K562 (cell line): ENCODE results near the gene HDAC1. TPM values are rescaled to one million over a fixed set of nuclear protein-coding genes. Genes with fewer than 3 reads are reported as not detected.

Experiments
- ATAC-seq: fragments of 200-7000 bp; cut with Tn5 transposase; 3 replicates; pipeline ENCODE4 v1.9.1; 2020; ENCODE audit warnings: moderate library complexity
- BruUV-seq: library from RNA; stranded (reverse); fragments of 400-500 nt; replicated peaks from 2 replicates; lab custom pipeline; 2021; lab: Mats Ljungman, UMichigan
- CTCF ChIA-PET: fragments of 300-600 bp; formaldehyde crosslinking; extraction: SDS; loops from one replicate; lab custom pipeline; 2021; ENCODE audit warnings: low intra/inter-chr PET ratio; lab: Yijun Ruan, JAX
- POLR2A ChIA-PET: fragments of 300-600, 350-650 bp; sonication (Branson Sonifier 250); formaldehyde crosslinking; extraction: SDS; loops from one replicate; lab custom pipeline; 2021; ENCODE audit warnings: antibody characterized with exemption, inconsistent platforms; lab: Yijun Ruan, JAX
- DNase-seq, 4 experiments: peaks; one replicate each; pipeline versions ENCODE4 v3.0.0 to v3.0.0-alpha.2; 2011 to 2018; ENCODE audit warnings: low spot score in 3 of 4, mixed read lengths in 3 of 4; ENCODE audit errors: extremely low read depth in 1 of 4
- FAIRE-seq: peaks from 2 replicates; lab custom pipeline; 2011; peaks lifted over from hg19 to GRCh38; lab: Jason Lieb, UNC
- H2AFZ ChIP-seq: 2 replicates; pipeline ENCODE4 v1.6.0; 2011; ENCODE audit warnings: low read depth, low read length, control low read depth, inconsistent platforms
- H3K27ac ChIP-seq: fragments of 200-600 bp; 3 replicates; pipeline ENCODE4 v1.8.0; 2011; ENCODE audit warnings: low read depth, mild to moderate bottlenecking, control low read depth, inconsistent platforms, low read length, moderate library complexity, mixed read lengths; ENCODE audit errors: extremely low read depth
- H3K27me3 ChIP-seq, 2 experiments: fragments of 300-600 bp in 1 of 2; 2 replicates in 1 of 2; 3 replicates in 1 of 2; pipeline versions ENCODE4 v1.6.0 to v1.8.0; 2011; ENCODE audit warnings: inconsistent platforms in 2 of 2, low read length in 2 of 2, mild to moderate bottlenecking in 1 of 2, mixed read lengths in 1 of 2, moderate library complexity in 1 of 2; ENCODE audit not compliant: control insufficient read depth in 2 of 2, insufficient read depth in 2 of 2
- H3K36me3 ChIP-seq: fragments of 300-600 bp; 3 replicates; pipeline ENCODE4 v1.8.0; 2011; ENCODE audit warnings: mild to moderate bottlenecking, low read length, inconsistent platforms; ENCODE audit not compliant: control insufficient read depth, insufficient read depth
- H3K4me1 ChIP-seq, 2 experiments: fragments of 200-600 bp in 1 of 2; replicated peaks in 1 of 2; 2 replicates in 1 of 2; 3 replicates in 1 of 2; pipeline versions ENCODE4 v1.5.1 to v1.8.0; 2011; ENCODE audit warnings: inconsistent platforms in 2 of 2, low read length in 2 of 2, mild to moderate bottlenecking in 1 of 2, mixed read lengths in 1 of 2, moderate library complexity in 1 of 2; ENCODE audit not compliant: control insufficient read depth in 2 of 2, insufficient read depth in 2 of 2
- H3K4me2 ChIP-seq: 2 replicates; pipeline ENCODE4 v1.6.1; 2011; ENCODE audit warnings: low read length, control low read depth, inconsistent platforms, mixed read lengths; ENCODE audit not compliant: insufficient read depth
- H3K4me3 ChIP-seq: fragments of 200-600 bp; sonication (generic), shearing (Covaris generic); 2 replicates; pipeline ENCODE4 v1.5.1; 2016; ENCODE audit warnings: control low read depth, inconsistent platforms
- H3K79me2 ChIP-seq: fragments of 200-600 bp; 3 replicates; pipeline ENCODE4 v1.8.0; 2011; ENCODE audit warnings: low read length, inconsistent platforms; ENCODE audit not compliant: control insufficient read depth, insufficient read depth
- H3K9ac ChIP-seq, 2 experiments: 2 replicates each; pipeline versions ENCODE4 v1.6.0 to v1.6.1; 2011; ENCODE audit warnings: low read depth in 2 of 2, low read length in 2 of 2, control low read depth in 1 of 2, inconsistent platforms in 1 of 2, mild to moderate bottlenecking in 1 of 2, mixed read lengths in 1 of 2; ENCODE audit not compliant: insufficient read depth in 1 of 2
- H3K9me1 ChIP-seq: one replicate; pipeline ENCODE4 v1.6.0; 2011; ENCODE audit warnings: inconsistent platforms, mild to moderate bottlenecking, low read length, moderate library complexity; ENCODE audit not compliant: control insufficient read depth, insufficient read depth
- H3K9me3 ChIP-seq: replicated peaks from 2 replicates; pipeline ENCODE4 v1.5.1; 2011; ENCODE audit warnings: low read depth, low read length, inconsistent platforms; ENCODE audit not compliant: control insufficient read depth, insufficient read depth
- H4K20me1 ChIP-seq: replicated peaks from 2 replicates; pipeline ENCODE4 v1.6.1; 2011; ENCODE audit warnings: low read length, inconsistent platforms, mixed read lengths; ENCODE audit not compliant: control insufficient read depth, insufficient read depth
- ARNT ChIP-seq, 2 experiments: fragments of 450-650 bp; IDR thresholded peaks; 2 replicates each; pipeline ENCODE4 v1.6.1; 2016; ENCODE audit warnings: mild to moderate bottlenecking in 1 of 2
- CBX2 ChIP-seq: fragments of 200-600 bp; sonication (generic); IDR thresholded peaks from one replicate; pipeline ENCODE4 v1.6.1; 2012; ENCODE audit warnings: mild to moderate bottlenecking, low read length, inconsistent platforms; ENCODE audit not compliant: insufficient read depth, poor library complexity, severe bottlenecking
- ESRRB ChIP-seq: fragments of 250-450 bp; sonication (Bioruptor Pico); IDR thresholded peaks from 2 replicates; pipeline ENCODE4 v1.5.0; 2020; ENCODE audit warnings: mild to moderate bottlenecking, moderate library complexity, borderline replicate concordance
- FOSL1 ChIP-seq: fragments of 200-800 bp; sonication (Bioruptor generic); conservative IDR thresholded peaks from 2 replicates; pipeline ENCODE4 v1.6.1; 2016; ENCODE audit warnings: missing genetic modification characterization, missing compliant biosample characterization
- HDAC1 ChIP-seq, 2 experiments: fragments of 450-650 bp; IDR thresholded peaks; 2 replicates each; pipeline ENCODE4 v1.6.1; 2016 to 2017; ENCODE audit warnings: inconsistent platforms in 1 of 2, mild to moderate bottlenecking in 1 of 2, moderate library complexity in 1 of 2
- JUND ChIP-seq, 2 experiments: IDR thresholded peaks; 2 replicates in 1 of 2; 3 replicates in 1 of 2; pipeline ENCODE4 v1.6.1; 2011; ENCODE audit warnings: borderline replicate concordance in 2 of 2, low read depth in 2 of 2, low read length in 2 of 2, improper control_type of control experiment in 1 of 2, missing biosample characterization in 1 of 2, missing genetic modification characterization in 1 of 2, missing genetic modification reagents in 1 of 2
- MXI1 ChIP-seq: IDR thresholded peaks from 2 replicates; pipeline ENCODE4 v1.6.1; 2011; ENCODE audit warnings: low read depth, mild to moderate bottlenecking, improper control_type of control experiment, low read length
- MYBL2 ChIP-seq, 2 experiments: fragments of 450-650 bp in 1 of 2; sonication (generic) in 1 of 2; formaldehyde crosslinking in 1 of 2; IDR thresholded peaks; 2 replicates each; pipeline versions ENCODE4 v1.6.1 to v1.8.1; 2017 to 2022; ENCODE audit warnings: borderline replicate concordance in 1 of 2, inconsistent platforms in 1 of 2, low read depth in 1 of 2, mild to moderate bottlenecking in 1 of 2, missing genetic modification reagents in 1 of 2, moderate library complexity in 1 of 2
- NFE2 ChIP-seq: IDR thresholded peaks from 2 replicates; pipeline ENCODE4 v1.6.1; 2014; ENCODE audit warnings: antibody characterized with exemption, low read depth
- NR2C2 ChIP-seq, 2 experiments: fragments of 200-800 bp in 1 of 2; sonication (Bioruptor generic) in 1 of 2; sonication (generic) in 1 of 2; formaldehyde crosslinking in 1 of 2; IDR thresholded peaks; 2 replicates each; pipeline versions ENCODE4 v1.6.1 to v1.8.0; 2016 to 2022; ENCODE audit warnings: mild to moderate bottlenecking in 1 of 2, missing compliant biosample characterization in 1 of 2, missing genetic modification characterization in 1 of 2, missing genetic modification reagents in 1 of 2
- SP2 ChIP-seq: IDR thresholded peaks from 2 replicates; pipeline ENCODE4 v1.6.1; 2011; ENCODE audit warnings: mild to moderate bottlenecking, low read depth, low read length, moderate library complexity; ENCODE audit not compliant: poor library complexity, severe bottlenecking; ENCODE audit errors: extremely low read depth
- ZKSCAN8 ChIP-seq: fragments of 200-800 bp; sonication (Bioruptor generic); IDR thresholded peaks from 2 replicates; pipeline ENCODE4 v1.6.1; 2016; ENCODE audit warnings: missing genetic modification characterization, missing compliant biosample characterization
- ZNF764 ChIP-seq: fragments of 250-450 bp; sonication (Bioruptor Pico); IDR thresholded peaks from 2 replicates; pipeline ENCODE4 v1.4.0; 2020; ENCODE audit warnings: low read depth, mild to moderate bottlenecking, moderate library complexity
- WGBS: fragments of 100-300 bp; shearing (Covaris generic); methylation state at CpG from one replicate; pipeline ENCODE4 v1.1.6; 2016; ENCODE audit warnings: low coverage, mixed read lengths; ENCODE audit not compliant: insufficient coverage; ENCODE audit errors: missing lambda C conversion rate; 5-methylcytosine and 5-hydroxymethylcytosine counted together
- in situ Hi-C: fragments of 300-500 bp; cut with MboI; formaldehyde crosslinking; loops from 4 replicates; pipeline ENCODE4 v1.15.0; 2018; ENCODE audit warnings: inconsistent platforms, mixed read lengths
- intact Hi-C: fragments of 100-400 bp; cut with micrococcal nuclease; formaldehyde crosslinking; loops from 2 replicates; pipeline ENCODE4 v1.14.2; 2022
- polyA plus RNA-seq, 8 experiments: library from polyadenylated mRNA; depleted of rRNA in 4 of 8; stranded (reverse) in 5 of 8; unstranded in 3 of 8; fragments of >200 nt; fragmentation: Nextera tagmentation in 2 of 8; fragmentation: Illumina TruSeq in 1 of 8; extraction: Ambion mirVana in 2 of 8; extraction: Trizol in 1 of 8; gene quantifications; 2 replicates each; pipeline versions ENCODE4 v1.2.1 to v1.2.3, GENCODE V29; 2011 to 2014; ENCODE audit warnings: inconsistent platforms in 1 of 8, missing spikeins in 1 of 8
- total RNA-seq, 7 experiments: library from RNA; depleted of rRNA in 6 of 7; stranded (reverse); fragments of >200 nt in 6 of 7; fragmentation: Illumina TruSeq in 2 of 7; extraction: Trizol in 2 of 7; gene quantifications; 2 replicates each; pipeline versions ENCODE4 v1.2.1 to v1.2.3, GENCODE V29; 2011 to 2021; ENCODE audit warnings: low replicate concordance in 1 of 7
- TF ChIP-seq, protein P1 (sequence below): IDR thresholded peaks from 2 replicates; pipeline ENCODE4 v1.6.1; 2016; ENCODE audit warnings: missing genetic modification characterization, missing compliant biosample characterization
- TF ChIP-seq, protein P2 (sequence below): IDR thresholded peaks from 2 replicates; pipeline ENCODE4 v1.6.1; 2014; ENCODE audit warnings: antibody characterized with exemption

Gene HDAC1
- total and polyA plus RNA-seq, 9 of the 15 experiments (the other 6 are each of a cell fraction or from before 2014, with no cell fraction given), result 169 to 384 (median 193) TPM

DNA sequence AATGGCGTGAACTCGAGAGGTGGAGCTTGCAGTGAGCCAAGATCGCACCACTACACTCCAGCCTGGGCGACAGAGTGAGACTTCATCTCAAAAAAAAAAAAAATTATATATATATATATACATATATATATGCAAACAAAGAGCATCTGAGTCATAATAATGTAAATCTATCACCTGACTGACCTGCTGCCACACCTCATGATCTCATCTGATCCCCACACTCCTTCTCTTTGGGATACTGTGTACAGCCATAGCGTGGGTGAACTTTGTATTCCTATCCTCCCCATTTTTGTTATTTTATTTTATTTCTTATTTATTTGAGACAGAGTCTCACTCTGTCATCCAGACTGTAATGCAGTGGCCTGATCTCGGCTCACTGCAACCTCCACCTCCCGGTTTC lies 2.6 kb upstream of the HDAC1 start (continued):
- TF ChIP-seq NR2C2 (CRISPR knock-in tag; IDR thresholded peaks at IDR 0.05) (no peak), NR2C2 (tag; IDR thresholded peaks at IDR 0.05) (no peak), SP2 (no peak), HDAC1 (IDR thresholded peaks at IDR 0.05) (no peak), MYBL2 (IDR thresholded peaks at IDR 0.05; ENCODE audit: low read depth) (no peak), MYBL2 (CRISPR knock-in tag; IDR thresholded peaks at IDR 0.05; ENCODE audit: borderline replicate concordance) (no peak)

DNA sequence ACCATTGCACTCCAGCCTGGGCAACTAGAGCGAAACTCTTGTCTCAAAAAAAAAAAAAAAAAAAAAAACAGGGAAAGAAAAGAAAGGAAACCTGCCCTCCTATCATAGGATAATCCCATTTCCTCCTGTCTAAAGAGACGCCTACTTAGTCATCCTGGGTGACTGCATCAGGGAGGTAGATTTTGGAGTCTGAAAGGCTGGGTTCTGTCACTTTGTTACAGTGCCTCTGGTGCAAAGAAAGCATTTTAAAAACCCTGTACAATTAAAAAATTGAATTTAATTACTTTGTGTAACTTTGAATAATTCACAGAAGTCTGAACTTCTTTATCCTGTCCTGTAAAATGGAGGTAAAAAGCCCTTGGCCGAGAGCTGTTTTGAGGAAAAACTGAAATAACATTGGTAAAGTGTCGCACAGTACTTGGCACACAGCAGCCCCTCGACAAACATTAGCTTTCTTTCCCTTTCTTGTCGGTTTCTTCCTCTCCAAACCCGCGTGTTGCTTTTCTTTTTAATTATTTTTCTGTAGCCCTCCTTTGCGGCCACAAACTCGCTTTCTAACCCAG lies 657 bp upstream of the HDAC1 start:
- 10% methylated on average over 9 of the region's 10 CpGs for WGBS
- peaks cover 14 to 21% of the 10 kb centered on the region in 2 experiments; a peak in 4 of 5 replicates for H3K4me1 ChIP-seq
- H4K20me1 ChIP-seq, result peaks cover 2% of the 10 kb centered on the region; the same call in 1 of the 2 replicates
- FAIRE-seq, result peak; percentile 59
- peaks cover 49% of the 10 kb centered on the region for H3K79me2 ChIP-seq
- H3K27ac ChIP-seq, result peak overlapping the region; percentile 96
- H3K36me3 ChIP-seq, result peaks cover 17% of the 10 kb centered on the region; the same call in 2 of the 3 replicates
- in situ Hi-C loops (no loop called here), intact Hi-C loops (no loop called here)
- H3K9me3 ChIP-seq, result no peaks in the 10 kb centered on the region
- ChIA-PET CTCF (no interaction called here), POLR2A (interaction anchor here (0.7 to 4.7 kb wide), 16 partner anchors 7 to 244 kb away, joined by 3 to 50 read pairs (median 4); partner anchors contain the start of genes IQCC and MARCKSL1)
- BruUV-seq, result TSS peak; percentile 99
- peak in 2 of 4 experiments; percentile 60 to 73 for DNase-seq
- peak overlapping the region; percentile 96 for H3K4me3 ChIP-seq
- H2AFZ ChIP-seq, result peak overlapping the region; percentile 98
- peaks cover under 1% of the 10 kb centered on the region for H3K9me1 ChIP-seq
- peak overlapping the region; percentile 81 to 92 for H3K9ac ChIP-seq
- no peaks in the 10 kb centered on the region for H3K27me3 ChIP-seq
- peak overlapping the region; percentile 97 for H3K4me2 ChIP-seq
- peak; percentile 34 for ATAC-seq
- no peak for TF ChIP-seq ZNF764
- TF ChIP-seq ARNT (IDR thresholded peaks at IDR 0.05), result peak in 1 of 2 experiments; percentile 53; a peak in 1 of 4 replicates
- peak; percentile 14; the same call in 1 of the 2 replicates for TF ChIP-seq ZKSCAN8 (CRISPR knock-in tag)
- TF ChIP-seq, protein P1, sequence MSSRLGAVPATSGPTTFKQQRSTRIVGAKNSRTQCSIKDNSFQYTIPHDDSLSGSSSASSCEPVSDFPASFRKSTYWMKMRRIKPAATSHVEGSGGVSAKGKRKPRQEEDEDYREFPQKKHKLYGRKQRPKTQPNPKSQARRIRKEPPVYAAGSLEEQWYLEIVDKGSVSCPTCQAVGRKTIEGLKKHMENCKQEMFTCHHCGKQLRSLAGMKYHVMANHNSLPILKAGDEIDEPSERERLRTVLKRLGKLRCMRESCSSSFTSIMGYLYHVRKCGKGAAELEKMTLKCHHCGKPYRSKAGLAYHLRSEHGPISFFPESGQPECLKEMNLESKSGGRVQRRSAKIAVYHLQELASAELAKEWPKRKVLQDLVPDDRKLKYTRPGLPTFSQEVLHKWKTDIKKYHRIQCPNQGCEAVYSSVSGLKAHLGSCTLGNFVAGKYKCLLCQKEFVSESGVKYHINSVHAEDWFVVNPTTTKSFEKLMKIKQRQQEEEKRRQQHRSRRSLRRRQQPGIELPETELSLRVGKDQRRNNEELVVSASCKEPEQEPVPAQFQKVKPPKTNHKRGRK (tag), result peak; percentile 24; the same call in 1 of the 2 replicates
- TF ChIP-seq CBX2, result no peak
- TF ChIP-seq FOSL1 (tag), result peak; percentile 70
- TF ChIP-seq, protein P2, sequence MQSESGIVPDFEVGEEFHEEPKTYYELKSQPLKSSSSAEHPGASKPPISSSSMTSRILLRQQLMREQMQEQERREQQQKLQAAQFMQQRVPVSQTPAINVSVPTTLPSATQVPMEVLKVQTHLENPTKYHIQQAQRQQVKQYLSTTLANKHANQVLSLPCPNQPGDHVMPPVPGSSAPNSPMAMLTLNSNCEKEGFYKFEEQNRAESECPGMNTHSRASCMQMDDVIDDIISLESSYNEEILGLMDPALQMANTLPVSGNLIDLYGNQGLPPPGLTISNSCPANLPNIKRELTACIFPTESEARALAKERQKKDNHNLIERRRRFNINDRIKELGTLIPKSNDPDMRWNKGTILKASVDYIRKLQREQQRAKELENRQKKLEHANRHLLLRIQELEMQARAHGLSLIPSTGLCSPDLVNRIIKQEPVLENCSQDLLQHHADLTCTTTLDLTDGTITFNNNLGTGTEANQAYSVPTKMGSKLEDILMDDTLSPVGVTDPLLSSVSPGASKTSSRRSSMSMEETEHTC, result no peak
- TF ChIP-seq MXI1, result 0 out of 2 replicates have a peak, but pooled peaks have one; percentile 48
- peak; percentile 59; the same call in 1 of the 2 replicates for TF ChIP-seq JUND (IDR thresholded peaks at IDR 0.05; ENCODE audit: borderline replicate concordance, low read depth, low read length)
- peak; percentile 30; the same call in 1 of the 3 replicates for TF ChIP-seq JUND (tag; IDR thresholded peaks at IDR 0.05; ENCODE audit: borderline replicate concordance, low read depth, low read length)
- TF ChIP-seq NFE2, result peak; percentile 47
- 0 out of 2 replicates have a peak, but pooled peaks have one; percentile 63 for TF ChIP-seq ESRRB (CRISPR knock-in tag)
